Esophagus squamous epithelium (tissue), 4 donors: Measurements from ENCODE around the gene EBF4.

ENCODE experiments used
- CTCF ChIP-seq, 6 experiments: fragments of 450-650 bp in 4 of 6; fragments of 200-600 bp in 2 of 6; sonication (generic) in 2 of 6; IDR thresholded peaks; one replicate each; pipeline ENCODE4 v1.5.1; 2016 to 2019; ENCODE audit warnings: antibody characterized with exemption in 6 of 6, mild to moderate bottlenecking in 4 of 6, moderate library complexity in 4 of 6
- POLR2A ChIP-seq, 4 donors: fragments of 450-650 bp; IDR thresholded peaks; one replicate each; pipeline ENCODE4 v1.6.1; 2017; ENCODE audit warnings: antibody characterized with exemption in 4 of 4, mild to moderate bottlenecking in 4 of 4, moderate library complexity in 3 of 4

DNA sequence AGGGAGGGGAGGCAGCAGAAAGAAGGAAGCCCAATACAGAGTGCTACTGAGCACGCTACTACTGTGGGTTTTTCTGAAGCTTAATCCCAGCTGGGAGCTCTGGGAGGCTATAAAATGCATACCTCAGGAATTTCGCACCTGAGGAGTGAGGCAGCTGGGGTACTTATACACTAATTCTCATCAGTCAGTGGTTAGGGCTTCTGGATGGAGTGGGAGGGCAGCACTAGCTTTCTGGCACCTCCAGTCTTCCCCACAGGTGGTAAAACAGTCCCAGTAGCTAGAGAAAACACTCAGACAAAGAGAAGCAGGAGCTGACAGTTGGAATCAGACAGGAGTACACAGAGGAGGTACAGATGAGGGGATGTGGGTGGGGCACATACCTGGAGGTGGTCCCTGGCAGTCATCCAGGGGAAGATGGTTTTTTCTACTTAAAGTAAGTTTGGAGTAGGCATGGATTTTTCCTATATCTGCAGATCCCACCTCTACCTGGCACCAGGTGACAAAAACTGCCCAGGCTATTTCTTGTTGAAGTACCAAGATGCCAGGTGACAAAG is 70.1 kb downstream of the EBF4 start:
- TF ChIP-seq CTCF (IDR thresholded peaks at IDR 0.05), result no peak
- no peak for TF ChIP-seq POLR2A (IDR thresholded peaks at IDR 0.05)
